Hindlimb muscle (tissue), 1 donor: ENCODE results near the gene DNAAF8. TPM values are rescaled to one million over a fixed set of nuclear protein-coding genes. Genes with fewer than 3 reads are reported as not detected.
"Not testable (repeated sequence)": the region's sequence is repeated elsewhere in the genome, so short reads cannot be mapped to it uniquely, and the experiment has no call there.

Experiments used
- DNase-seq: peaks from one replicate; pipeline ENCODE4 v3.0.0-alpha.2; 2013
- polyA plus RNA-seq: library from polyadenylated mRNA; unstranded; fragments of 120-200 nt; gene quantifications from one replicate; pipeline ENCODE4 v1.2.1, GENCODE V29; 2013; ENCODE audit not compliant: insufficient read length

The DNAAF8 gene
- polyA plus RNA-seq, 1 donor: 1.1 TPM

GRCh38 chr16:4724661-4725270 lies 9.6 kb upstream of the DNAAF8 start:
- DNase-seq: no peak

- no peak for DNase-seq
These were observed 7.7 kb upstream of the DNAAF8 start for GRCh38 chr16:4726616-4727015.

GRCh38 chr16:4728676-4729075 lies 5.7 kb upstream of the DNAAF8 start:
- DNase-seq: no peak

- no peak for DNase-seq
These were observed 4.5 kb upstream of the DNAAF8 start for GRCh38 chr16:4729876-4730275.

- DNase-seq: no peak
These were observed 1.1 kb upstream of the DNAAF8 start for GRCh38 chr16:4733211-4733742.

- no peak for DNase-seq
These were observed 632 bp upstream of the DNAAF8 start for GRCh38 chr16:4733747-4734062.

GRCh38 chr16:4734730-4735535 lies 596 bp downstream of the DNAAF8 start:
- DNase-seq: peak; percentile 87

- DNase-seq: no peak
These were observed 2.2 kb downstream of the DNAAF8 start for GRCh38 chr16:4736546-4736945.

- no peak for DNase-seq
These were observed 3.2 kb downstream of the DNAAF8 start for GRCh38 chr16:4737545-4737944.

GRCh38 chr16:4738370-4738769 lies 4.0 kb downstream of the DNAAF8 start:
- DNase-seq: not testable (repeated sequence)

- DNase-seq: no peak
These were observed 9.0 kb downstream of the DNAAF8 start for GRCh38 chr16:4743226-4743878.

GRCh38 chr16:4744555-4745273 lies 10.4 kb downstream of the DNAAF8 start:
- DNase-seq: no peak

GRCh38 chr16:4745274-4745569 lies 10.9 kb downstream of the DNAAF8 start:
- no peak for DNase-seq

GRCh38 chr16:4746215-4746614 lies 11.9 kb downstream of the DNAAF8 start:
- DNase-seq: no peak

GRCh38 chr16:4746991-4747574 lies 12.7 kb downstream of the DNAAF8 start:
- no peak for DNase-seq

GRCh38 chr16:4747906-4748681 lies 13.8 kb downstream of the DNAAF8 start:
- no peak for DNase-seq

GRCh38 chr16:4748682-4749411 lies 14.5 kb downstream of the DNAAF8 start:
- no peak for DNase-seq

- no peak for DNase-seq
These were observed 15.4 kb downstream of the DNAAF8 start for GRCh38 chr16:4749700-4750257.

GRCh38 chr16:4750896-4751295 lies 16.6 kb downstream of the DNAAF8 start:
- no peak for DNase-seq

- DNase-seq: no peak
These were observed 18.2 kb downstream of the DNAAF8 start for GRCh38 chr16:4752351-4753100.
